Measurements from ENCODE around the gene CTXND2. TPM values are rescaled to one million over a fixed set of nuclear protein-coding genes. Genes with fewer than 3 reads are reported as not detected.

Gene CTXND2
- total and polyA plus RNA-seq, 10 donors, result not detected

- Histone ChIP-seq H3K27ac (no peak overlapping the region), H3K36me3 (peaks cover 0 to 100% (median 91%) of the 10 kb centered on the region in 6 donors), H3K9me3 (no peaks in the 10 kb centered on the region), H3K4me1 (peaks cover 0 to 17% (median 2%) of the 10 kb centered on the region in 6 donors), H3K4me3 (no peak overlapping the region), H3K27me3 (replicated peaks in 1 of 7) (no peaks in the 10 kb centered on the region)
- TF ChIP-seq, protein P1, sequence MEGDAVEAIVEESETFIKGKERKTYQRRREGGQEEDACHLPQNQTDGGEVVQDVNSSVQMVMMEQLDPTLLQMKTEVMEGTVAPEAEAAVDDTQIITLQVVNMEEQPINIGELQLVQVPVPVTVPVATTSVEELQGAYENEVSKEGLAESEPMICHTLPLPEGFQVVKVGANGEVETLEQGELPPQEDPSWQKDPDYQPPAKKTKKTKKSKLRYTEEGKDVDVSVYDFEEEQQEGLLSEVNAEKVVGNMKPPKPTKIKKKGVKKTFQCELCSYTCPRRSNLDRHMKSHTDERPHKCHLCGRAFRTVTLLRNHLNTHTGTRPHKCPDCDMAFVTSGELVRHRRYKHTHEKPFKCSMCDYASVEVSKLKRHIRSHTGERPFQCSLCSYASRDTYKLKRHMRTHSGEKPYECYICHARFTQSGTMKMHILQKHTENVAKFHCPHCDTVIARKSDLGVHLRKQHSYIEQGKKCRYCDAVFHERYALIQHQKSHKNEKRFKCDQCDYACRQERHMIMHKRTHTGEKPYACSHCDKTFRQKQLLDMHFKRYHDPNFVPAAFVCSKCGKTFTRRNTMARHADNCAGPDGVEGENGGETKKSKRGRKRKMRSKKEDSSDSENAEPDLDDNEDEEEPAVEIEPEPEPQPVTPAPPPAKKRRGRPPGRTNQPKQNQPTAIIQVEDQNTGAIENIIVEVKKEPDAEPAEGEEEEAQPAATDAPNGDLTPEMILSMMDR (IDR thresholded peaks at IDR 0.05 in 8 of 11, conservative IDR thresholded peaks at IDR 0.05 in 3 of 11), result no peak
- TF ChIP-seq POLR2AphosphoS5 (IDR thresholded peaks at IDR 0.05) (no peak), POLR2A (IDR thresholded peaks at IDR 0.05) (no peak)
- peak; percentile 54 for DNase-seq
- 94 to 99% (median 98%) methylated on average over 7 of the region's 7 CpGs for WGBS, 5 donors
- intact Hi-C loops (cut with DNase I; ENCODE audit: low total_unique reads), result no loop called here
These were observed 73.7 kb downstream of the CTXND2 start for GRCh38 chr1:150960646-150961045.

DNA sequence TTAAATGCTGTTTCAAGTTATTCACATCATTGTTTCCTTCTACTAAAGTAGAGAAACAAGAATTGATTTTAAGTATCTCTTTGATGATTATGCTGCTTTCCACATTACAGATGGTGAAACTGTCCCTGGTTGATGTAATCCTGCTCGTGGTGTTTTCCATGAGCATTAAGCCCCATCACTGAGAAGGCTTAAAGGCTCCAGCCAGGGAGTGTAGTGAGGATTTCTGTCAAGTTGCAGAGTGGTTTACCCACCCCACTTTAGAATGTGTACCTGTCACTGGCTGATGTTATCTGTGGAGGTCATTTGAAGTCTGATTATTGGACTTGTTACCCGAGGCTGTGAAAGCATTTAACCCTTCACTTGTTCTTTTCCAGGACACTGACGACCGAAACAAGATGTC lies 74.8 kb downstream of the CTXND2 start:
- WGBS, 5 donors, result 68 to 80% (median 71%) methylated on average over 4 of the region's 4 CpGs
- intact Hi-C loops (cut with DNase I; ENCODE audit: low total_unique reads), result no loop called here
- DNase-seq, result no peak

More for the DNA sequence above, 74.8 kb downstream of the CTXND2 start:
- H3K36me3 ChIP-seq, result peaks cover 0 to 100% (median 99%) of the 10 kb centered on the region in 6 donors
- no peaks in the 10 kb centered on the region for H3K9me3 ChIP-seq
- H3K4me3 ChIP-seq, result no peak overlapping the region
- TF ChIP-seq, protein P1 (IDR thresholded peaks at IDR 0.05 in 8 of 11, conservative IDR thresholded peaks at IDR 0.05 in 3 of 11), result no peak
- TF ChIP-seq POLR2A (IDR thresholded peaks at IDR 0.05), result no peak
- TF ChIP-seq POLR2AphosphoS5 (IDR thresholded peaks at IDR 0.05), result no peak
- no peaks in the 10 kb centered on the region for H3K27me3 ChIP-seq (replicated peaks in 1 of 7)
- peak overlapping the region in 1 of 8 donors; percentile 34 for H3K27ac ChIP-seq
- peaks cover 0 to 17% (median 2%) of the 10 kb centered on the region in 6 donors for H3K4me1 ChIP-seq

Other genes with a start within 250 kb of the CTXND2 start
- gene GOLPH3L, start 190.0 kb upstream of the CTXND2 start, total RNA-seq, result 10 to 100 TPM; 21.9 to 31.0 (median 27.1) TPM
- gene GOLPH3L, start 190.0 kb upstream of the CTXND2 start, polyA plus RNA-seq, result 10 to 100 TPM in 1 of 3 donors, 1 to 10 TPM in 2; 9.0 to 12.2 (median 9.3) TPM
- 10 to 100 TPM in 1 of 7 donors, 1 to 10 TPM in 6; 3.0 to 14.1 (median 4.7) TPM for gene HORMAD1, start 166.2 kb upstream of the CTXND2 start, total RNA-seq
- 1 to 10 TPM in 1 of 3 donors, under 1 TPM in 2; 0.41 to 1.8 (median 0.70) TPM for gene HORMAD1, start 166.2 kb upstream of the CTXND2 start, polyA plus RNA-seq
- 100 to 1,000 TPM; 495 to 685 (median 618) TPM for gene CTSS, start 121.4 kb upstream of the CTXND2 start, total RNA-seq
- 100 to 1,000 TPM; 117 to 181 (median 137) TPM for gene CTSS, start 121.4 kb upstream of the CTXND2 start, polyA plus RNA-seq
- 10 to 100 TPM; 11.5 to 23.6 (median 20.6) TPM for gene CTSK, start 78.9 kb upstream of the CTXND2 start, total RNA-seq
- 10 to 100 TPM; 28.5 to 68.2 (median 49.2) TPM for gene CTSK, start 78.9 kb upstream of the CTXND2 start, polyA plus RNA-seq
- 10 to 100 TPM; 43.6 to 72.8 (median 53.7) TPM for gene ARNT, start 10.5 kb upstream of the CTXND2 start, total RNA-seq
- 10 to 100 TPM in 2 of 3 donors, 1 to 10 TPM in 1; 8.3 to 13.7 (median 10.5) TPM for gene ARNT, start 10.5 kb upstream of the CTXND2 start, polyA plus RNA-seq
- 10 to 100 TPM; 50.0 to 82.4 (median 62.7) TPM for gene SETDB1, start 39.2 kb downstream of the CTXND2 start, total RNA-seq
- 10 to 100 TPM; 16.9 to 28.0 (median 27.7) TPM for gene SETDB1, start 39.2 kb downstream of the CTXND2 start, polyA plus RNA-seq
- gene CERS2, start 87.7 kb downstream of the CTXND2 start, total RNA-seq, result 100 to 1,000 TPM in 3 of 7 donors, 10 to 100 TPM in 4; 71.8 to 128 (median 98.1) TPM
- 10 to 100 TPM; 63.4 to 69.9 (median 65.1) TPM for gene CERS2, start 87.7 kb downstream of the CTXND2 start, polyA plus RNA-seq
- gene ANXA9, start 95.2 kb downstream of the CTXND2 start, total RNA-seq, result under 1 TPM in 5 of 7 donors, not detected in 2; 0.13 to 0.92 (median 0.51) TPM
- under 1 TPM; 0.12 to 0.32 (median 0.22) TPM for gene ANXA9, start 95.2 kb downstream of the CTXND2 start, polyA plus RNA-seq
- 10 to 100 TPM; 23.8 to 51.1 (median 31.4) TPM for gene MINDY1, start 119.8 kb downstream of the CTXND2 start, total RNA-seq
- gene MINDY1, start 119.8 kb downstream of the CTXND2 start, polyA plus RNA-seq, result 10 to 100 TPM in 1 of 3 donors, 1 to 10 TPM in 2; 3.3 to 10.4 (median 3.9) TPM
- 10 to 100 TPM; 15.7 to 22.6 (median 17.7) TPM for gene PRUNE1, start 121.3 kb downstream of the CTXND2 start, total RNA-seq
- gene PRUNE1, start 121.3 kb downstream of the CTXND2 start, polyA plus RNA-seq, result 10 to 100 TPM in 1 of 3 donors, 1 to 10 TPM in 2; 9.2 to 12.8 (median 9.9) TPM
- 1 to 10 TPM in 3 of 7 donors, under 1 TPM in 4; 0.33 to 1.4 (median 0.77) TPM for gene BNIPL, start 149.4 kb downstream of the CTXND2 start, total RNA-seq
- gene BNIPL, start 149.4 kb downstream of the CTXND2 start, polyA plus RNA-seq, result under 1 TPM; 0.50 to 0.85 (median 0.61) TPM
- 1 to 10 TPM; 1.8 to 5.5 (median 3.4) TPM for gene C1orf56, start 160.6 kb downstream of the CTXND2 start, total RNA-seq
- gene C1orf56, start 160.6 kb downstream of the CTXND2 start, polyA plus RNA-seq, result 1 to 10 TPM; 1.4 to 2.8 (median 2.6) TPM
- gene CDC42SE1, start 172.5 kb downstream of the CTXND2 start, total RNA-seq, result 100 to 1,000 TPM; 158 to 245 (median 208) TPM
- 10 to 100 TPM; 57.0 to 75.4 (median 72.6) TPM for gene CDC42SE1, start 172.5 kb downstream of the CTXND2 start, polyA plus RNA-seq
- 1 to 10 TPM in 4 of 7 donors, under 1 TPM in 3; 0.50 to 2.6 (median 1.1) TPM for gene MLLT11, start 173.3 kb downstream of the CTXND2 start, total RNA-seq
- under 1 TPM; 0.52 to 0.91 (median 0.61) TPM for gene MLLT11, start 173.3 kb downstream of the CTXND2 start, polyA plus RNA-seq
- 10 to 100 TPM; 12.3 to 22.8 (median 17.5) TPM for gene GABPB2, start 183.6 kb downstream of the CTXND2 start, total RNA-seq
- gene GABPB2, start 183.6 kb downstream of the CTXND2 start, polyA plus RNA-seq, result 1 to 10 TPM; 3.0 to 7.1 (median 3.9) TPM

All from spleen (tissue), 11 donors.